B cell (primary cell): Measurements from ENCODE around the gene TRMT11.

Source experiments
- CTCF ChIP-seq: fragments of 200-600 bp; IDR thresholded peaks from one replicate; pipeline ENCODE4 v1.8.0; 2022; ENCODE audit warnings: antibody characterized with exemption, mild to moderate bottlenecking
- EZH2 ChIP-seq: IDR thresholded peaks from 2 replicates; pipeline ENCODE4 v1.6.1; 2012; ENCODE audit warnings: borderline replicate concordance, low read depth, mild to moderate bottlenecking, moderate library complexity, low read length; ENCODE audit not compliant: insufficient read depth, poor library complexity, severe bottlenecking

DNA sequence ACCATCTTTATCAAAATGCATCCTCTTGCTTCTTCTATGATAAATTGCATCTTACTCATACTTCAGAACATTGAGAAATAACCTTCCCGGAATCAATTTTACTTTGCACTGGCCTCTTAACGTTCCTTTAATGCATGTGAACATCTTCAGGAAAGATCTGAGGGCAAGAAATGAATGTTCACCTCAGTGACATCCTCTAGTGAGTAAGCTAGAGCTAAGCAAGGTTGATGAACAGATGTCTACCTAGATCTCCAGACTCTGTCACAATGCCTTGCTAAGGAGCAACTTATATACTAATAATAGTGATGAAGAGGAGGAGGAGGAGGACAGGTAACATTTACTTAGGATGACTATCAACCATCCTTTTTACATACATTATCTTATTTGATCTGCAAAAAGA, 46.5 kb upstream of the TRMT11 start:
- TF ChIP-seq CTCF (no peak), EZH2 (no peak)
